ENCODE results near the gene SLC34A1. TPM values are rescaled to one million over a fixed set of nuclear protein-coding genes. Genes with fewer than 3 reads are reported as not detected.
A peak's percentile ranks its signal among the peaks of the same experiment; 100 is the strongest.
"Not testable (repeated sequence)": the region's sequence is repeated elsewhere in the genome, so short reads cannot be mapped to it uniquely, and the experiment has no call there.

SLC34A1 gene
- total RNA-seq, 1 donor from 2014 or later = not detected

DNA sequence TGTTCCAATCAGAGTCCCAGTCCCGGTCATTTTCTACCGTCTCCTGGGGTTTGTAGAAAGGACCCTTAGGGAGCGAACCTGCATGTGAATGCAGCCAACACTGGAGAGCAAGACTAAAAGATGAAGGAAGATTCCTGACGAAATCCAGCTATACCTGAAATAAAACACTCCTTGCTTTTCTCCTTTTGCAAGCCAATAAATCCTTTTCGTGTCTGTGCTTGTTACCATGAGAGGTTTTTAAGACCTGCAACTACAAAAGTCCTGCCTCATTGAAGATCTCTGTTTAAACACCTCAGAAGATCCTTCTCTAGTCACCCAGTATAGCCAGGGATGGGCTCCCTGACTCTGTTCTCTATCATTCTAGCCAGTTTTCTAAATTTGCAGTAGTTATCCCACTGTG is 10.0 kb upstream of the SLC34A1 start:
- H3K36me3 Mint-ChIP-seq (ENCODE audit: low read depth) = peaks cover 18% of the 10 kb centered on the region
- POLR2A ChIA-PET = interaction anchor here (0.7 kb wide), 2 partner anchors 37 to 120 kb away, joined by 3 read pairs; no protein-coding TSS in a partner anchor
- H3K9me3 Mint-ChIP-seq = no peaks in the 10 kb centered on the region
- intact Hi-C loops (cut with micrococcal nuclease) = no loop called here
- peaks cover 40% of the 10 kb centered on the region for H3K4me1 Mint-ChIP-seq
- DNase-seq (no peak), ATAC-seq (ENCODE audit: low read depth) (no peak)
- no peak overlapping the region for H3K4me3 Mint-ChIP-seq
- TF ChIP-seq CTCF (IDR thresholded peaks at IDR 0.05) = no peak
- CTCF ChIA-PET = no interaction called here
- peak overlapping the region; percentile 12 for H3K27ac Mint-ChIP-seq
- no peaks in the 10 kb centered on the region for H3K27me3 Mint-ChIP-seq

- H3K4me3 Mint-ChIP-seq; intact Hi-C loops (cut with micrococcal nuclease): not testable (repeated sequence)
Observed at GRCh38 chr5:177375516-177375915, 8.7 kb upstream of the SLC34A1 start.

GRCh38 chr5:177376107-177376506 is 8.1 kb upstream of the SLC34A1 start:
- intact Hi-C loops (cut with micrococcal nuclease) = no loop called here
- H3K9me3 Mint-ChIP-seq = no peaks in the 10 kb centered on the region
- peaks cover 11% of the 10 kb centered on the region for H3K36me3 Mint-ChIP-seq (ENCODE audit: low read depth)
- no peak overlapping the region for H3K4me3 Mint-ChIP-seq
- peaks cover 29% of the 10 kb centered on the region for H3K4me1 Mint-ChIP-seq
- ATAC-seq (ENCODE audit: low read depth) (no peak), DNase-seq (no peak)
- ChIA-PET CTCF (no interaction called here), POLR2A (no interaction called here)
- H3K27ac Mint-ChIP-seq = no peak overlapping the region
- no peak for TF ChIP-seq CTCF (IDR thresholded peaks at IDR 0.05)
- no peaks in the 10 kb centered on the region for H3K27me3 Mint-ChIP-seq

More at GRCh38 chr5:177375516-177375915, 8.7 kb upstream of the SLC34A1 start:
- ATAC-seq (ENCODE audit: low read depth); H3K27me3 Mint-ChIP-seq; CTCF ChIA-PET; POLR2A ChIA-PET; H3K27ac Mint-ChIP-seq; H3K9me3 Mint-ChIP-seq; DNase-seq: not testable (repeated sequence)
- peaks cover 29% of the 10 kb centered on the region for H3K4me1 Mint-ChIP-seq
- peaks cover 11% of the 10 kb centered on the region for H3K36me3 Mint-ChIP-seq (ENCODE audit: low read depth)

GRCh38 chr5:177377851-177378776 is 6.1 kb upstream of the SLC34A1 start:
- Mint-ChIP-seq H3K27me3 (peaks cover 3% of the 10 kb centered on the region), H3K36me3 (ENCODE audit: low read depth) (no peaks in the 10 kb centered on the region), H3K9me3 (no peaks in the 10 kb centered on the region), H3K4me1 (peaks cover 11% of the 10 kb centered on the region), H3K4me3 (no peak overlapping the region), H3K27ac (no peak overlapping the region)
- TF ChIP-seq CTCF (IDR thresholded peaks at IDR 0.05) = no peak
- no peak for ATAC-seq (ENCODE audit: low read depth)
- CTCF ChIA-PET = interaction anchor here (1.1 to 1.3 kb wide), 3 partner anchors 13 to 79 kb away, joined by 3 to 5 read pairs (median 3); no protein-coding TSS in a partner anchor
- DNase-seq = no peak
- intact Hi-C loops (cut with micrococcal nuclease) = no loop called here
- POLR2A ChIA-PET = no interaction called here

- no peak for DNase-seq
- CTCF ChIA-PET = interaction anchor here (1.1 to 1.3 kb wide), 3 partner anchors 11 to 78 kb away, joined by 3 to 5 read pairs (median 3); no protein-coding TSS in a partner anchor
Observed at GRCh38 chr5:177378884-177379883, 5.0 kb upstream of the SLC34A1 start.

More at GRCh38 chr5:177378884-177379883, 5.0 kb upstream of the SLC34A1 start:
- H3K4me3 Mint-ChIP-seq = no peak overlapping the region
- no peak overlapping the region for H3K27ac Mint-ChIP-seq
- peaks cover 3% of the 10 kb centered on the region for H3K27me3 Mint-ChIP-seq
- TF ChIP-seq CTCF (IDR thresholded peaks at IDR 0.05) = no peak
- no peaks in the 10 kb centered on the region for H3K9me3 Mint-ChIP-seq
- no peaks in the 10 kb centered on the region for H3K36me3 Mint-ChIP-seq (ENCODE audit: low read depth)
- peaks cover 4% of the 10 kb centered on the region for H3K4me1 Mint-ChIP-seq
- ATAC-seq (ENCODE audit: low read depth) = no peak
- intact Hi-C loops (cut with micrococcal nuclease) = no loop called here
- POLR2A ChIA-PET = no interaction called here
